WTC11 (cell line): ENCODE results near the gene ZNF236. TPM values are rescaled to one million over a fixed set of nuclear protein-coding genes. Genes with fewer than 3 reads are reported as not detected.

ENCODE experiments used
- ATAC-seq: fragments of 200-7000 bp; cut with Tn5 transposase; 2 replicates; pipeline ENCODE4 v1.10.0; 2021; ENCODE audit warnings: mild to moderate bottlenecking, moderate library complexity
- CTCF ChIA-PET: fragments of 300-600 bp; sonication (Branson Sonifier 250); formaldehyde crosslinking; loops from one replicate; lab custom pipeline; 2021; ENCODE audit warnings: antibody characterized with exemption; lab: Charles Lee
- POLR2A ChIA-PET: fragments of 350-600 bp; sonication (Branson Sonifier 250); formaldehyde crosslinking; loops from one replicate; lab custom pipeline; 2021; ENCODE audit warnings: antibody characterized with exemption; lab: Charles Lee
- DNase-seq: peaks from one replicate; pipeline ENCODE4 v3.0.0; 2021; ENCODE audit warnings: low spot score
- H3K27ac Mint-ChIP-seq: 2 replicates; pipeline ENCODE4 v1.8.0; 2021; ENCODE audit warnings: mixed read lengths
- H3K27me3 Mint-ChIP-seq: 2 replicates; pipeline ENCODE4 v1.8.0; 2021; ENCODE audit warnings: low read depth, mild to moderate bottlenecking, moderate library complexity, mixed read lengths
- H3K36me3 Mint-ChIP-seq: 2 replicates; pipeline ENCODE4 v1.8.0; 2021; ENCODE audit warnings: mixed read lengths
- H3K4me1 Mint-ChIP-seq: 2 replicates; pipeline ENCODE4 v1.8.0; 2022; ENCODE audit warnings: mixed read lengths
- H3K4me3 Mint-ChIP-seq: 2 replicates; pipeline ENCODE4 v1.8.0; 2021; ENCODE audit warnings: mild to moderate bottlenecking, moderate library complexity, mixed read lengths
- H3K9me3 Mint-ChIP-seq: 2 replicates; pipeline ENCODE4 v1.8.0; 2021; ENCODE audit warnings: mixed read lengths
- AFF4 ChIP-seq: sonication (generic); formaldehyde crosslinking; IDR thresholded peaks from 2 replicates; pipeline ENCODE4 v1.8.1; 2023; ENCODE audit warnings: mild to moderate bottlenecking, missing genetic modification reagents, borderline replicate concordance
- ARID4B ChIP-seq: sonication (generic); formaldehyde crosslinking; IDR thresholded peaks from 2 replicates; pipeline ENCODE4 v1.8.0; 2023; ENCODE audit warnings: missing genetic modification reagents, mild to moderate bottlenecking, borderline replicate concordance
- CDX4 ChIP-seq: fragments of 250-450 bp; sonication (Bioruptor Pico); IDR thresholded peaks from 2 replicates; pipeline ENCODE4 v1.9.0; 2021; ENCODE audit warnings: moderate library complexity, mild to moderate bottlenecking, inconsistent platforms, borderline replicate concordance
- E2F1 ChIP-seq: sonication (generic); formaldehyde crosslinking; IDR thresholded peaks from 2 replicates; pipeline ENCODE4 v1.8.0; 2022; ENCODE audit warnings: mild to moderate bottlenecking, missing genetic modification reagents
- MLX ChIP-seq: sonication (generic); formaldehyde crosslinking; IDR thresholded peaks from 2 replicates; pipeline ENCODE4 v1.8.1; 2023; ENCODE audit warnings: mild to moderate bottlenecking, missing genetic modification reagents, moderate library complexity
- SMAD3 ChIP-seq: sonication (generic); formaldehyde crosslinking; IDR thresholded peaks from 2 replicates; pipeline ENCODE4 v1.8.0; 2022; ENCODE audit warnings: missing genetic modification reagents, mild to moderate bottlenecking, borderline replicate concordance
- TCF7 ChIP-seq: sonication (generic); formaldehyde crosslinking; IDR thresholded peaks from 2 replicates; pipeline ENCODE4 v1.8.0; 2022; ENCODE audit warnings: mild to moderate bottlenecking, low read depth, missing genetic modification reagents, moderate library complexity
- ZBTB43 ChIP-seq: sonication (generic); formaldehyde crosslinking; IDR thresholded peaks from 2 replicates; pipeline ENCODE4 v1.8.1; 2023; ENCODE audit warnings: mild to moderate bottlenecking, missing genetic modification reagents
- ZNF232 ChIP-seq: sonication (generic); formaldehyde crosslinking; IDR thresholded peaks from 2 replicates; pipeline ENCODE4 v1.8.0; 2022; ENCODE audit warnings: mild to moderate bottlenecking, missing genetic modification reagents
- ZNF281 ChIP-seq: sonication (generic); formaldehyde crosslinking; IDR thresholded peaks from 2 replicates; pipeline ENCODE4 v1.8.0; 2023; ENCODE audit warnings: mild to moderate bottlenecking, missing genetic modification reagents
- ZNF396 ChIP-seq: fragments of 250-450 bp; sonication (Bioruptor Pico); IDR thresholded peaks from 2 replicates; pipeline ENCODE4 v1.8.0; 2021; ENCODE audit warnings: mild to moderate bottlenecking, moderate library complexity, borderline replicate concordance
- ZNF425 ChIP-seq: fragments of 250-450 bp; sonication (Bioruptor Pico); conservative IDR thresholded peaks from 2 replicates; pipeline ENCODE4 v1.9.0; 2021; ENCODE audit warnings: mild to moderate bottlenecking
- ZNF512 ChIP-seq: sonication (generic); formaldehyde crosslinking; IDR thresholded peaks from 2 replicates; pipeline ENCODE4 v1.8.1; 2022; ENCODE audit warnings: missing genetic modification reagents, borderline replicate concordance
- total RNA-seq: library from RNA; stranded (reverse); gene quantifications from 3 replicates; pipeline ENCODE4 v1.2.3, GENCODE V29; 2021

ZNF236 gene
- total RNA-seq, 1 experiment from 2014 or later = 19.9 TPM

GRCh38 chr18:76974386-76974785 is 152.0 kb downstream of the ZNF236 start:
- ATAC-seq (no peak), DNase-seq (no peak)
- POLR2A ChIA-PET = no interaction called here
- Mint-ChIP-seq H3K36me3 (no peaks in the 10 kb centered on the region; the same call in 1 of the 2 replicates), H3K4me3 (no peak overlapping the region), H3K27ac (no peak overlapping the region), H3K9me3 (no peaks in the 10 kb centered on the region), H3K4me1 (peaks cover 39% of the 10 kb centered on the region), H3K27me3 (no peaks in the 10 kb centered on the region)
- CTCF ChIA-PET = no interaction called here
- TF ChIP-seq ARID4B (CRISPR knock-in tag) = no peak
- TF ChIP-seq ZBTB43 (CRISPR knock-in tag) = no peak
- no peak for TF ChIP-seq ZNF281
- TF ChIP-seq ZNF232 (CRISPR knock-in tag) = no peak
- no peak for TF ChIP-seq AFF4 (CRISPR knock-in tag)
- no peak for TF ChIP-seq ZNF512
- no peak for TF ChIP-seq CDX4 (CRISPR knock-in tag)

GRCh38 chr18:76975577-76976110 is 153.3 kb downstream of the ZNF236 start:
- Mint-ChIP-seq H3K4me1 (peaks cover 39% of the 10 kb centered on the region), H3K9me3 (no peaks in the 10 kb centered on the region), H3K4me3 (no peak overlapping the region), H3K27ac (peak overlapping the region; percentile 19; the same call in 1 of the 2 replicates), H3K36me3 (no peaks in the 10 kb centered on the region; the same call in 1 of the 2 replicates), H3K27me3 (no peaks in the 10 kb centered on the region)
- DNase-seq (no peak), ATAC-seq (no peak)
- ChIA-PET CTCF (interaction anchor here (1.0 kb wide), 1 partner anchor 8 kb away, joined by 3 read pairs; no protein-coding TSS in a partner anchor), POLR2A (no interaction called here)
- no peak for TF ChIP-seq TCF7 (CRISPR knock-in tag)
- no peak for TF ChIP-seq E2F1 (CRISPR knock-in tag)
- no peak for TF ChIP-seq MLX (CRISPR knock-in tag)
- no peak for TF ChIP-seq SMAD3
- TF ChIP-seq ZNF425 (CRISPR knock-in tag) = no peak
- no peak for TF ChIP-seq ZNF396 (CRISPR knock-in tag)
